ENCODE results near the gene MCM10. TPM values are rescaled to one million over a fixed set of nuclear protein-coding genes. Genes with fewer than 3 reads are reported as not detected.

MCM10 gene
- total and polyA plus RNA-seq, 10 of the 15 experiments (the other 5 are each of a cell fraction or from before 2014, with no cell fraction given): 5.8 to 35.1 (median 23.7) TPM

DNA sequence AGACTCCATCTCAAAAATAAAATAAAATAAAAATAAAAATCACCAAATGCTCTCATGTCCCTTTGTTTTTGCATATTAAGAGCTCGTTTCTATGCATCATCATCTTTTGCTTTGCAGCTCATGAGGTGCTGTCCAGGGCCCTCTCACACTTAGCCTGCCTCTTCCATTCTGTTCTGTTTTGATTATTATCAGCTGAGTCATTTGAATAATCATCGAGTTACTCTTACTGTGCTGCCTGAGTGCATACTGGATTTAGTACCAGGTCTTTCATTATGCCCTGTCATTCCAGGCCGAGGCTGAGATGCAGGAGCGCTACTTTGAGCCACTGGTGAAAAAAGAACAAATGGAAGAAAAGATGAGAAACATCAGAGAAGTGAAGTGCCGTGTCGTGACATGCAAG is 39.8 kb downstream of the MCM10 start:
- no peak for FAIRE-seq
- ChIA-PET POLR2A (no interaction called here), SMC1A (ENCODE audit: uncharacterized antibody, unreplicated experiment) (no interaction called here), RAD21 (ENCODE audit: unreplicated experiment) (no interaction called here), CTCF (no interaction called here)
- Histone ChIP-seq H3K36me3 (ENCODE audit: control insufficient read depth in 2 of 2, insufficient read depth in 2 of 2, low read length in 1 of 2) (peaks cover 2 to 11% of the 10 kb centered on the region in 2 experiments; a peak in 3 of 4 replicates), H3K4me1 (ENCODE audit: control insufficient read depth, insufficient read depth, low read length) (no peaks in the 10 kb centered on the region), H3K9ac (ENCODE audit: control insufficient read depth, insufficient read depth, low read length) (no peak overlapping the region), H4K20me1 (ENCODE audit: control insufficient read depth, insufficient read depth) (no peaks in the 10 kb centered on the region), H3K27ac (ENCODE audit: control insufficient read depth, insufficient read depth) (no peak overlapping the region), H3K27me3 (replicated peaks in 1 of 2; ENCODE audit: control insufficient read depth in 2 of 2, insufficient read depth in 2 of 2, low read length in 1 of 2) (no peaks in the 10 kb centered on the region), H2AFZ (ENCODE audit: control insufficient read depth, low read depth, low read length) (no peak overlapping the region), H3K4me3 (no peak overlapping the region), H3K4me2 (ENCODE audit: control insufficient read depth, insufficient read depth) (no peak overlapping the region), H3K9me3 (replicated peaks; ENCODE audit: control insufficient read depth, insufficient read depth, low read length) (no peaks in the 10 kb centered on the region), H3K79me2 (ENCODE audit: control insufficient read depth, insufficient read depth, low read length) (no peaks in the 10 kb centered on the region)
- 87% methylated on average over 6 of the region's 6 CpGs for WGBS (ENCODE audit: insufficient coverage, insufficient replicate concordance, low lambda C conversion rate, missing lambda C conversion rate)
- DNase-seq (ENCODE audit: low read depth, low spot score): no peak
- TF ChIP-seq IKZF2 (IDR thresholded peaks at IDR 0.05): no peak
- TF ChIP-seq TCF3 (IDR thresholded peaks at IDR 0.05; ENCODE audit: borderline replicate concordance, insufficient read depth, low read depth, low read length): no peak
- TF ChIP-seq ATF7 (IDR thresholded peaks at IDR 0.05; ENCODE audit: low read depth): no peak
- no TSS peak for BruUV-seq (replicated peaks)
- no peak for ATAC-seq
- in situ Hi-C loops (cut with MboI): no loop called here
- intact Hi-C loops (cut with micrococcal nuclease; ENCODE audit: unreplicated experiment): no loop called here

DNA sequence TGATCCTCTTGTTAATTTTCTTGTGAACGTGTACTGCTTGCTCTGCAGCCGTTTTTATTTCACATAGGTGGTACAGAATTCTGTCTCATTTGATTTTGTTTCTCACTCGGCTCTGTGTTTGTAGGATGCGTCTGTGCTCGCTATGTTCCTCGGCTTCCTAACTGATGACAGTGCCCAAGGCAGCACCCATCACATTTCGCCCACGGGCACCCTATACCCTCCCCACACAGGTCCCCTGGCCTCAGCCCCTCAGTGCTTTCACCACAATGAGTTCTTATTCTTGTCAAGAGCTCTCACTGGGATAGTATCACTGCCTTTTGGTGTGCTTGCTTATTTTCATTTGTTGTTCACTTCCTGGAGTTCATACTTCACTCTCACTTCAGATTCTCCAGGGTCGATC is 44.7 kb downstream of the MCM10 start:
- no peak overlapping the region for H3K27ac ChIP-seq (ENCODE audit: control insufficient read depth, insufficient read depth)
- H4K20me1 ChIP-seq (ENCODE audit: control insufficient read depth, insufficient read depth): no peaks in the 10 kb centered on the region
- ChIA-PET RAD21 (ENCODE audit: unreplicated experiment) (interaction anchor here (0.9 kb wide), 1 partner anchor 331 kb away, joined by 3 read pairs; no protein-coding TSS in a partner anchor), POLR2A (no interaction called here), SMC1A (ENCODE audit: uncharacterized antibody, unreplicated experiment) (interaction anchor here (0.9 to 1.6 kb wide), 2 partner anchors 96 to 144 kb away, joined by 4 to 9 read pairs; no protein-coding TSS in a partner anchor), CTCF (interaction anchor here (0.6 to 3.8 kb wide), 4 partner anchors 35 to 331 kb away, joined by 3 to 23 read pairs (median 4); no protein-coding TSS in a partner anchor)
- no peak for FAIRE-seq
- H3K27me3 ChIP-seq (replicated peaks in 1 of 2; ENCODE audit: control insufficient read depth in 2 of 2, insufficient read depth in 2 of 2, low read length in 1 of 2): no peaks in the 10 kb centered on the region
- intact Hi-C loops (cut with micrococcal nuclease; ENCODE audit: unreplicated experiment): loop anchor here (1.0 kb wide), 1 partner anchor 96 kb away; no protein-coding TSS in a partner anchor
- H3K4me3 ChIP-seq: no peak overlapping the region
- peaks cover 2 to 9% of the 10 kb centered on the region in 2 experiments; a peak in 3 of 4 replicates for H3K36me3 ChIP-seq (ENCODE audit: control insufficient read depth in 2 of 2, insufficient read depth in 2 of 2, low read length in 1 of 2)
- BruUV-seq (replicated peaks): no TSS peak
- no peak for ATAC-seq
- no peak overlapping the region for H3K9ac ChIP-seq (ENCODE audit: control insufficient read depth, insufficient read depth, low read length)
- no peak for DNase-seq (ENCODE audit: low read depth, low spot score)
- in situ Hi-C loops (cut with MboI): no loop called here
- H3K4me2 ChIP-seq (ENCODE audit: control insufficient read depth, insufficient read depth): no peak overlapping the region
- WGBS (ENCODE audit: insufficient coverage, insufficient replicate concordance, low lambda C conversion rate, missing lambda C conversion rate): 95% methylated on average over 9 of the region's 9 CpGs
- no peaks in the 10 kb centered on the region for H3K9me3 ChIP-seq (replicated peaks; ENCODE audit: control insufficient read depth, insufficient read depth, low read length)
- H3K4me1 ChIP-seq (ENCODE audit: control insufficient read depth, insufficient read depth, low read length): no peaks in the 10 kb centered on the region
- no peaks in the 10 kb centered on the region for H3K79me2 ChIP-seq (ENCODE audit: control insufficient read depth, insufficient read depth, low read length)
- no peak overlapping the region for H2AFZ ChIP-seq (ENCODE audit: control insufficient read depth, low read depth, low read length)
- no peak for TF ChIP-seq SUZ12 (IDR thresholded peaks at IDR 0.05; ENCODE audit: unreplicated experiment)
- TF ChIP-seq, protein P1, sequence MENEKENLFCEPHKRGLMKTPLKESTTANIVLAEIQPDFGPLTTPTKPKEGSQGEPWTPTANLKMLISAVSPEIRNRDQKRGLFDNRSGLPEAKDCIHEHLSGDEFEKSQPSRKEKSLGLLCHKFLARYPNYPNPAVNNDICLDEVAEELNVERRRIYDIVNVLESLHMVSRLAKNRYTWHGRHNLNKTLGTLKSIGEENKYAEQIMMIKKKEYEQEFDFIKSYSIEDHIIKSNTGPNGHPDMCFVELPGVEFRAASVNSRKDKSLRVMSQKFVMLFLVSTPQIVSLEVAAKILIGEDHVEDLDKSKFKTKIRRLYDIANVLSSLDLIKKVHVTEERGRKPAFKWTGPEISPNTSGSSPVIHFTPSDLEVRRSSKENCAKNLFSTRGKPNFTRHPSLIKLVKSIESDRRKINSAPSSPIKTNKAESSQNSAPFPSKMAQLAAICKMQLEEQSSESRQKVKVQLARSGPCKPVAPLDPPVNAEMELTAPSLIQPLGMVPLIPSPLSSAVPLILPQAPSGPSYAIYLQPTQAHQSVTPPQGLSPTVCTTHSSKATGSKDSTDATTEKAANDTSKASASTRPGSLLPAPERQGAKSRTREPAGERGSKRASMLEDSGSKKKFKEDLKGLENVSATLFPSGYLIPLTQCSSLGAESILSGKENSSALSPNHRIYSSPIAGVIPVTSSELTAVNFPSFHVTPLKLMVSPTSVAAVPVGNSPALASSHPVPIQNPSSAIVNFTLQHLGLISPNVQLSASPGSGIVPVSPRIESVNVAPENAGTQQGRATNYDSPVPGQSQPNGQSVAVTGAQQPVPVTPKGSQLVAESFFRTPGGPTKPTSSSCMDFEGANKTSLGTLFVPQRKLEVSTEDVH (IDR thresholded peaks at IDR 0.05; ENCODE audit: low read depth, partially characterized antibody): no peak
- TF ChIP-seq ZNF622 (IDR thresholded peaks at IDR 0.05): no peak
- TF ChIP-seq, protein P2, sequence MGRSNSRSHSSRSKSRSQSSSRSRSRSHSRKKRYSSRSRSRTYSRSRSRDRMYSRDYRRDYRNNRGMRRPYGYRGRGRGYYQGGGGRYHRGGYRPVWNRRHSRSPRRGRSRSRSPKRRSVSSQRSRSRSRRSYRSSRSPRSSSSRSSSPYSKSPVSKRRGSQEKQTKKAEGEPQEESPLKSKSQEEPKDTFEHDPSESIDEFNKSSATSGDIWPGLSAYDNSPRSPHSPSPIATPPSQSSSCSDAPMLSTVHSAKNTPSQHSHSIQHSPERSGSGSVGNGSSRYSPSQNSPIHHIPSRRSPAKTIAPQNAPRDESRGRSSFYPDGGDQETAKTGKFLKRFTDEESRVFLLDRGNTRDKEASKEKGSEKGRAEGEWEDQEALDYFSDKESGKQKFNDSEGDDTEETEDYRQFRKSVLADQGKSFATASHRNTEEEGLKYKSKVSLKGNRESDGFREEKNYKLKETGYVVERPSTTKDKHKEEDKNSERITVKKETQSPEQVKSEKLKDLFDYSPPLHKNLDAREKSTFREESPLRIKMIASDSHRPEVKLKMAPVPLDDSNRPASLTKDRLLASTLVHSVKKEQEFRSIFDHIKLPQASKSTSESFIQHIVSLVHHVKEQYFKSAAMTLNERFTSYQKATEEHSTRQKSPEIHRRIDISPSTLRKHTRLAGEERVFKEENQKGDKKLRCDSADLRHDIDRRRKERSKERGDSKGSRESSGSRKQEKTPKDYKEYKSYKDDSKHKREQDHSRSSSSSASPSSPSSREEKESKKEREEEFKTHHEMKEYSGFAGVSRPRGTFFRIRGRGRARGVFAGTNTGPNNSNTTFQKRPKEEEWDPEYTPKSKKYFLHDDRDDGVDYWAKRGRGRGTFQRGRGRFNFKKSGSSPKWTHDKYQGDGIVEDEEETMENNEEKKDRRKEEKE (IDR thresholded peaks at IDR 0.05): no peak
- TF ChIP-seq ESRRA (IDR thresholded peaks at IDR 0.05; ENCODE audit: low read length): no peak

Measured in GM12878 (cell line).